OCI-M2 (cell line): ENCODE results near the gene ARHGAP45.

ENCODE experiments used
- DNase-seq: peaks from one replicate; lab custom pipeline; 2025; ENCODE audit not compliant: unreplicated experiment; lab: John Stamatoyannopoulos, UW

Gene ARHGAP45

DNA sequence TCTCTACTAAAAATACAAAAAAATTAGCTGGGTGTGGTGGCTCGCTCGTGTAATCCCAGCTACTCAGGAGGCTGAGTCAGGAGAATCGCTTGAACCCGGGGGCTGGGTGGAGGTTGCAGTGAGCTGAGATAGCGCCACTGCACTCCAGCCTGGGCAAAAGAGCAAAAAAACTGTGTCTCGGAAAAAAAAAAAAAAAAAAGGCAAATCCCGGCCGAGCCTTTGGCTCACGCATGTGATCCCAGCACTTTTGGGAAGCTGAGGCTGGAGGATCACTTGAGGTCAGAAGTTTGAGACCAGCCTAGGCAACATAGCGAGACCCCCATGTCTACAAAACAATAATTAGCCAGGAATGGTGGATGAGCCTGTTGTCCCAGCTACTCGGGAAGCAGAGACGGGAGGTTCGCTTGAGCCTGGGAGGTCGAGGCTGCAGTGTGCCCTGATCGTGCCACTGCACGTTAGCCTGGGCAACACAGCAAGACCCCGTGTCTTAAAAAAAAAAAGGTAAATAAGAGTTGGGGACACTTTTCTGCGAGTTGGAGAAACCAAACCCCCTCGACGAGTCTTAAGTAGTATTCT lies 36.3 kb downstream of the ARHGAP45 start:
- no peak for DNase-seq

DNA sequence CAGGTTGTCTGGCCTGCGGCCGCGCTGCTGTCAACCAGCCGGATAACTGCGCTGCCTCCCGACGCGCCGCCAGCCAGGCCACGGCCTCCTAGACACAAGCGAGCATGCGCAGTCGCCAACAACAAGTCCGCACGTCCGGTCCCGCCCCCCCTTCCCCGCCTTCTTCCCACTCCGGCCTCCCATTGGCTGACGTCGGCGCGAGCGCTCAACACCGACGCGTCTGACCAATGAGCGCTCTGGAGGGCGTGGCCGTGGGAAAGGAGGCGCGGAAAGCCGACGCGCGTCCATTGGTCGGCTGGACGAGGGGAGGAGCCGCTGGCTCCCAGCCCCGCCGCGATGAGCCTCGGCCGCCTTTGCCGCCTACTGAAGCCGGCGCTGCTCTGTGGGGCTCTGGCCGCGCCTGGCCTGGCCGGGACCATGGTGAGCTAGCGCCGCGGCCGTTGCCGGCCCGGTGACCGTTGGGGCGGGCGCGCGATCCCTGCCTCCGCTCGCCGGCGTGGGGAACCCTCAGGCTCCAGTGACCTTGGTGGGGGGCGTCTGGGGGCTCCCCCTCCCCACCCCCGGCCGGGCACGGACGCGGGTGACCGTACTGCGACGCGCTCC lies 36.8 kb downstream of the ARHGAP45 start, which contains the start of gene GPX4:
Gene GPX4, plus strand, starts transcription at position 287 of the 603 bp plus-strand sequence. Its CDS starts 50 bp downstream, at position 337.
- DNase-seq, result peak; percentile 87

DNA sequence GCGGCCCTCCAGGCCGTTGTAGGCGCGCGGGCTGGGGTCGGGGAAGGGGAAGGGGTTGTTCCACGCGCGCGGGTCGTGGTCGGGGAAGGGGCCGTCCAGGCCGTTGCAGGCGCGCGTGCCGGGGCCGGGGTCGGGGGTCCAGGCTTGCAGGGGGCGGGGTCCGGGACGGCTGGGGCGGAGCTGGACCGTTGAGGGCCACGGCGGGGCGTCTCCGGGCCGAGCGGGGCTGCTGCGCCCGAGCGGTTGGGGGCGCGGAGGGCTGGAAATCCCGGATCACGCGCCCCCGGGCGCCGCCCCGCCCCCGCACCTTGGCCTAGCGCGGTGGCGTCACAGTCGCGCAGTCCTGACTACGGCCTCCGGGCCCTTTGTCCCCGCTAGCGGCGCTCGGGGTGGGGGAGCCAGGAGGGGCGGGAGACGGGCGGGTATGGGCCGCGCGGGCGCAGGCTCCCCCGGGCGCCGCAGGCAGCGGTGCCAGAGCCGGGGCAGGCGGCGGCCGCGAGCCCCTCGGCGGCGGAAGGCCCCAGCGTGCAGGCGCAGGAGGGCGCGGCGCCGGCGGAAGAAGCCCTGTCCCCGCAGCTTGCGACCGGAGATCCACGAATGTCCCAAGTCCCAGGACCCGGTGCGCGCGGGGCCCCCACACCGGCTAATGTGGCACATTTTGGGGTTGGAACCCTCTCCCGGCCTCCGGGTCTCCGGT lies 37.5 kb downstream of the ARHGAP45 start:
- no peak for DNase-seq

DNA sequence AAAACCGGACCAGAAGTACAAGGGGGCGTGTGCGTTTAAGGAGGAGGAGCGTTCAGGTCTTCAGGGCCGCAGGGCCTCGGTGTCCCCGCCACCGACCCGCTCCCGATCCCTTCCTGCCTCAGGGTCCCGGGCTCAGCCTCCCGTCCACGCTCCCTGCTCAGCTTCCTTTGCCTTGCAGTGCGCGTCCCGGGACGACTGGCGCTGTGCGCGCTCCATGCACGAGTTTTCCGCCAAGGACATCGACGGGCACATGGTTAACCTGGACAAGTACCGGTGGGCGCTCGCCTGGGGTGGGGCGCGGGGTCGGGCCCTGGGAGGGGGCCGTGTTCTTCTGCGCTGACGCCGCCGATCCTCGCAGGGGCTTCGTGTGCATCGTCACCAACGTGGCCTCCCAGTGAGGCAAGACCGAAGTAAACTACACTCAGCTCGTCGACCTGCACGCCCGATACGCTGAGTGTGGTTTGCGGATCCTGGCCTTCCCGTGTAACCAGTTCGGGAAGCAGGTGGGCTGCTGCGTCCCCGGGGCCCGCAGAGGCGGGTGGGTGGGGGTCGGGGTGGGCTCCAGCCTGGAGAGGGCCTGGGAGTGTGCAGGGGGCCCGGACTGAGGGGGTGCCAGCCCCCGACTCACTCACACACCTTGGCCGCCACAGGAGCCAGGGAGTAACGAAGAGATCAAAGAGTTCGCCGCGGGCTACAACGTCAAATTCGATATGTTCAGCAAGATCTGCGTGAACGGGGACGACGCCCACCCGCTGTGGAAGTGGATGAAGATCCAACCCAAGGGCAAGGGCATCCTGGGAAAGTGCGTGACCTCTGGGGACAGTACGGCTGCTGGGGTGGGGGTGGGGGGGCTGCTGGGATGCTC lies 38.3 kb downstream of the ARHGAP45 start:
- DNase-seq, result no peak

DNA sequence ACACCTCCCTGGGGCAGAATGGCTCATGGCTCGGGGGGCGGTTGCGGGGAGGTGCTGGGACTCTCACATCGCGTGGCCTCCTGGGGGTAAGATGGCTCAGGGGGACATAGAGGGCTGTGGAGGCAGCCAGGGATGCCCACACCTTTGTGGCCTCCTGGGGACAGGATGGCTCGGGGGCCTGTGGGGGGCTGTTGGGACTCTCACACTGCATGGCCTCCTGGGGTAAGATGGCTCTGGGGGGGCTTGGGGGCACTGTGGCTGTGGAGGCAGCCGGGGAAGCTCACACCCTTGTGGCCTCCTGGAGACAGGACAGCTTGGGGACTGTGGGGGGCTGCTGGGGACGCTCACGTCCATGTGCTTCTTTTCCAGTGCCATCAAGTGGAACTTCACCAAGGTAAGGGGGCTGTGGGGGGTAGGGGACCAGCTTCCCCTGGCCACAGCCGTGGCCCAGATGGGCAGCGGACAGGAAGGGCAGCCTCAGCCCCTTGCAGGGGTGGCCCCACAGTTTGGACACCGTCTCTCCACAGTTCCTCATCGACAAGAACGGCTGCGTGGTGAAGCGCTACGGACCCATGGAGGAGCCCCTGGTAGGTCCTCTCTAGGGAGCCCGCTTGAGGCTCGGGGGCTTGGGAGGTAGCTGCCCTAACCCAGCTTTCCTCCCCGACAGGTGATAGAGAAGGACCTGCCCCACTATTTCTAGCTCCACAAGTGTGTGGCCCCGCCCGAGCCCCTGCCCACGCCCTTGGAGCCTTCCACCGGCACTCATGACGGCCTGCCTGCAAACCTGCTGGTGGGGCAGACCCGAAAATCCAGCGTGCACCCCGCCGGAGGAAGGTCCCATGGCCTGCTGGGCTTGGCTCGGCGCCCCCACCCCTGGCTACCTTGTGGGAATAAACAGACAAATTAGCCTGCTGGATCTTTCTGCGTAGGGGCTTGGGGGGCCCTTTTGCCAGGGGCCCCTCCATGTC lies 39.2 kb downstream of the ARHGAP45 start:
- no peak for DNase-seq

DNA sequence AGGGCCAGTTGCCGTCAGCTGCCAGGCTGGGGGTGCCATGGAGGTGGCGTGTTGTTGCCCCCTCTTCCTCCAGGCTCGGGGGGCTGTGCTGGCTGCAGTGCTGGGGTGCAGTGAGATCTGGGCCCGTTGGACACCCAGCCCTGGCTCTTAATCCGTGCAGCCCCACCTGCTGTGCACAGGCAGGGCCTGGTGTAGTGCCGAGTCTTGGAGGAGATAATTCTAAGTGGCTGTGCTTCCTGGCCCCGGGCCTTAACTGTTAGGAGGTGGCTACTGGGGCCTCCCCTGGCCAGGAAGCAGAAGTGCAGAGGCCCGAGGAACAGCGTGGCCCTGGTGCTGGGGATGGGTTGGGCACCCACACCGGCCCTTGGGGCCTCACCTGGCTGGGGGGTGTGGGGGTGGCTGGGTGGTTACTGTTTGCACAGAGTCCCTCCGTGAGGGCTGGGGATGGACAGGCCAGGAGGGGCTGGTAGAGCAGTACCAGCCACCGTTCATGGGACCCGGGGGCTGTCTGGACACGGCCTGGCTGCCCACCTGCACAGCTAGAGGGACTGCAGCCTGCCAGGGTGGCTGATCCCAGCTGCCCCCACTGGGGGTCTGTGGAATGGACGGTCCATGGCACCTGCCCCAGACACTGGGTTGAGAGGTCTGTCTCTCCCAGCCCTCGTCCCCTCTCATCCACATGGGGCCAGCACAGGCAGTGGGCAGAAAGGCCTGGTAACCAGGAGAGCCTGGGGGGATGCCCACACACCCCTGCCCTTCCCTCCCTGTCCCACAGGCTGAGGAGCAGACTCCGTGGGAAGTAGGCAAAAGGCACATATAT lies 40.1 kb downstream of the ARHGAP45 start:
- DNase-seq, result no peak

DNA sequence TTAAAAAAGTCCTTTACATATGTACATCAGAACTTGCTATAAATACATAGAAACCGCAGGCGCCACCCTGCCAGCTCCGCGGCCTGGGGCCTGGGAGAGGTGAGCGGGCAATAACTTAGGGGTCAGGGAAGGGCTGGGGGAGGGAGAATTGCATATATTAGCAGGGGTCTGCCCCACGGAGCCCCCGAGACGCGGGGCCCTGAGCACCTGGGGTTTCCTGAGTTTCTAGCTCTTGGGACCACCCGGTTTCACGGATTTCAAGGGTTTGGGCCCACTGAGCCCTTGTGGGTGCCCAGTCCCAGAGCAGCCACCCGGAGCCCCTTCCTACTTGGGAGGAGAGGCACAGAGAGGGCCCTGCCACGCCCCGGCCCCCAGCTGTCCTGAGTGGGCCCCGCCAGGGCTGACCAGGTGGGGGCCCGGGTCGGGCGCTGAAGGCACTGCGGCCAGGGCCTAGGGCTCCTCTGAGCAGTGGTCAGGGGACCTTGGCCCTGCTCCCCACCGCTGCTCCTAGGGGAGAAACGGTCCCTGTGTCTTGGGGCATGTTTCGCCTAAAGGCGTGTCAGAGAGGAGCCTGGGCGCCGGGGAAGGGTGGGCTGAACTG lies 40.8 kb downstream of the ARHGAP45 start:
- DNase-seq, result no peak

DNA sequence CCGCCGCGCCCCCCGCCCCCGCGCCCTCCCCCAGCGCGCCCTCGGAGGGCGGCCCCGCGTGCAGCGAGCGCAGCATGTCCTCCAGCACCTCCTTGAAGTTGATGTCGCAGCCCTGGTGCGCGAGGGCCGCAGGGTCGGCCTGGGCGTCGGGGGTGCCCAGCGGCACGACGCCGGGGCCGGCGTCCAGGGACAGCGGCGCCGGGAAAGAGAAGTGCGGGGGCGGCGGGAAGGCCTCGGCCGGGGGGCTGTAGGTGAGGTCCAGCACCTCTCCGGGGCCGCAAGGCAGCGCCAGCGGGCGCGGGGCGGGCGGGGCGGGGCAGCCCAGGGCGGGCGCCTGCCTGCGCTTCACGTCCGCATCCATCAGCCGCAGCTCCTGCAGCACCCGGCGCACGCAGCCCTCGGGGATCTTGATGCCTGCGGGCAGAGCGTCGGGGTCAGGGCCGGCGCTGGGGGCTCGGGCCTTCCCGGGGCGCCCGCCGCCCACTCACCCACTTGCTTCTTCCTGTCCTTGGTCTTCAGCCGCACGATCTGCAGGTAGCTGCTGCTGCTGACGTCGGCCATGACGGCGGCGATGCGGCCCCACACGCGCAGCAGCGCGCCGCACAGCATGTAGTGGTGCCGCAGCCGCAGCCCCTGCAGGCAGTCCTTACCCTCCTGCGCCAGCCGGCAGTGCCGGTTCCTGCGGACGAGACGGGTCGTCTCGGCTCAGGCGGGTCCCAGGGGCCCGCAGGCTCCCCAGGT lies 41.5 kb downstream of the ARHGAP45 start:
- DNase-seq, result no peak

DNA sequence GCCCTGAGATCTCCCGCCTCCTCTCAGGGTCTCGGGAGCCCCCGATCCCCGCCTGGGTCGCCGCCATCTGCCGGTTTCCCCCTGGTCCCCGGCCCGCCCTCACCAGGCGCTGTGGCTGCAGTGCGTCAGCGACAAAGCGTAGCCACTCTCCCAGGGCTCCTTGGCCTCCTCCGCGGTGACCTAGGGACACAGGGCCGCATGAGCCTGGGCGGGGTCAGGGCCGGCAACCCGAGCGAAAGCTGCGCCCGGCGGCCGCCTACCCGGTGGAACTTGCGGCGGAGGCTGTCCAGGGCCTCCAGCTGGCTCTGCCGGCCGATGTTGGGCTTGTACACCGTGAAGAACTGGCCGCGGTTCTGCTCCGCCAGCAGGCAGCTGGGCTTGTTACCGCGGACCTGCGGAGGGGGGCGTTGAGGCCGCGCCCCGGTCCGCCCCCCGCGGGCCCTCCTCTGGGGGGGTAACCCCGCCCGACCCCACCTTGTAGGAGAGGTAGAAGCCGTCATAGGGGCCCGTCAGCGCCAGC lies 42.1 kb downstream of the ARHGAP45 start:
- DNase-seq, result no peak

DNA sequence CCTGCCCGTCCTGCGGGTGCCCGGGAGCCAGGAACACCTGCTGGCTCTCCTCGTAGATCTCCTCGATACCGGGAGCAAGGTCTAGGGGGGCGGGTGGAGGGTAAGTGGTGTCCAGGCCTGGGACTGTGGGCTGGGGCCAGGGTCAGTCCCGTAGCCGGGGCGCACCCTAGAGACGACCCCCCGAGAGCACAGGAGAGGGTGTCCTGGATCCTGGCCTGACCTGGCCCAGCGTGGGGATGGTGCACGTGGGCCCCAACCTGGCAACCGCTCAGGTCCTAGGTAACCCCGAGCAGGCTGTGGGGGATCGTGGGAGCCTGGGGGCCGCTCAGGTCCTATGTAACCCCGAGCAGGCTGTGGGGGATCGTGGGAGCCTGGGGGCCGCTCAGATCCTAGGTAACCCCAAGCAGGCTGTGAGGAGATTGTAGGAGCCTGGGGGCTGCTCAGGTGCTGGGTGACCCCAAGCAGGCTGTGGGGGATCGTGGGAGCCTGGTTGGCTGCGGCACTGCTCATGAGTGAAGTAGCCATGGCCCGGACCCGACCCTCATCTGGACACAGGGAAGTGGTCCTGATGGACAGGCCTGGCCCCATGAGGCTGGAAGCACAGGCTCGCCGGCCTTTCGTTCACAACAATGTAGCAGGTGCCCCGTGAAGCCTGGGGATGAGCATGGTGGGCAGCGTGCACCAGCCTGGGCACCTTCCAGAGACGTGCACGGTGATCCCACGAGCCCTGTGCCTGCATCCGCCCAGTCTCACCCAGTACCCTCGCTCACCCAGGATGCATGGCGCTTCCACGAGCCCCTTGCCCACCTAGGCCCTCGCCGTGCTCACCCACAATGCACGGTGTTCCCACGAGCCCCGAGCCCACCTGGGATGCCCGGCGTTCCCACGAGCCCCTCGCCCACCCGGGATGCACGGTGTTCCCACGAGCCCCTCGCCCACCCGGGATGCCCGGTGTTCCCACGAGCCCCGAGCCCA lies 43.0 kb downstream of the ARHGAP45 start:
- no peak for DNase-seq

DNA sequence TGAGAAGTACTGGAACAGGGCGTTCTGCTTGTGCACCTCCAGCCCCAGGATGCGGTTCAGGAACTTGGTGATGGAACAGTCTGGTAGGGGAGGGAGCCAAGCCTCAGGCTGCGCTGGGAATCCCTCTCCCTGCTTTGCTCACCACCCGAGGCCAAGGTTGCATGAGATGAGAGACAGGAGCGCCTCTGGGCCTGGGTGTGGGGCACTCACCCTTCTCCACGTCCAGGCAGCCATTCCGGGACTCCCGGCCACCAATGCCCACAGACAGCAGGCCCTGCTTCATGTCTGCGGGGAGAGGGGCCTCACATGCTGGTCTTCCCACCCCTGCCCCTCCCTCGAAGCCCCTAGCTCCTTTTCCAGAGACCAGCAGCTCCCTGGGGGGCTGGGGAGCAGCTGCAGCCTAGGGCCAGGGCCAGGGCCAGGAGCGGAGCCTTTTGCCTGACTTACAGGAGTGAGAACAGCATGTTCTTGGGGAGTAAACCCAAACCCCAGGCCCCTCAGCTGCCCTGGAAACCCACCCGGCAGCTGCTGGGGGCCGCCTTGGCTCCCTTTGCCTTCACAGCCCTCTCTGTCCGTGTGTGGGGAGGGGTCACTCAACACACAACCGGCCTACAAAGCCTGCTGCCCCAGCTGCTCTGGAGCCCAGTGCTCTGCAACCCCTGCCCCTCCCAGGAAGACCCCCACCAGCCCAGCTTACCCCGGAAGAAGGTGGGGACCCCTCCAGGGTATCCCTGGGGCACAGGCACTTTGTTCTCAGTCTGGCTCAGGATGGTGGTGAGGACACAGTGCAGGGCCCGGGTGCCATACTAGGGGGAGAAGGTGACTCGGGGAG lies 44.1 kb downstream of the ARHGAP45 start:
- no peak for DNase-seq

DNA sequence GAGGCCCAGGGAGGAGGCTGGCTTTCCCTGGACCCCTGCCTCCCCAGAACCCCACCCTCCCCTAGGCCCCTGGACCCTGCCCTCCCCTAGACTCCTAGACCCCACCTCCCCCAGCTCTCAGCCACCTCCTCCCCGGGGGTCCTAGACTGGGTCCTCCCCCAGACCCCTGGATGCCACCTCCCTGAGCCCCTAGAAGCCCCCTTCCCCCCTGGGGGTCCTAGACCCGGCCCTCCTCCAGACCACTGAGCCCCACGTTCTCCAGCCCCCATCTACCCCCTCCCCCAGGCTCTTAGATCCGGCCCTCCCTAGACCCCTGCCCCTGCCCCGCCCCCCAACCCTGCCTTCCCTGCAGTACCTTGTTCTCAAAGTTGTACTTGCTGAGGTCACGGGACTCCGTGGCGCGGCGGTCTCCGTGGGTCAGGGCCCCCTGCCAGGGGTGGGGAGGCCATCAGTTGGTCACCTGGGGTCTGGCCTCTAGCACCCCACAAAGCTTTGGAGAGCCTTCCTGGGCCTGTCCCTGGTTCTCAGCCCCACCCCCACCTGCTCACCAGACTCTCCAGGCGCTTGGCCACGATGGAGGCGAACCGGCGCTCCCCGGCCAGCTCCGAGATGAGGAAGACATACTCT lies 44.8 kb downstream of the ARHGAP45 start:
- no peak for DNase-seq

DNA sequence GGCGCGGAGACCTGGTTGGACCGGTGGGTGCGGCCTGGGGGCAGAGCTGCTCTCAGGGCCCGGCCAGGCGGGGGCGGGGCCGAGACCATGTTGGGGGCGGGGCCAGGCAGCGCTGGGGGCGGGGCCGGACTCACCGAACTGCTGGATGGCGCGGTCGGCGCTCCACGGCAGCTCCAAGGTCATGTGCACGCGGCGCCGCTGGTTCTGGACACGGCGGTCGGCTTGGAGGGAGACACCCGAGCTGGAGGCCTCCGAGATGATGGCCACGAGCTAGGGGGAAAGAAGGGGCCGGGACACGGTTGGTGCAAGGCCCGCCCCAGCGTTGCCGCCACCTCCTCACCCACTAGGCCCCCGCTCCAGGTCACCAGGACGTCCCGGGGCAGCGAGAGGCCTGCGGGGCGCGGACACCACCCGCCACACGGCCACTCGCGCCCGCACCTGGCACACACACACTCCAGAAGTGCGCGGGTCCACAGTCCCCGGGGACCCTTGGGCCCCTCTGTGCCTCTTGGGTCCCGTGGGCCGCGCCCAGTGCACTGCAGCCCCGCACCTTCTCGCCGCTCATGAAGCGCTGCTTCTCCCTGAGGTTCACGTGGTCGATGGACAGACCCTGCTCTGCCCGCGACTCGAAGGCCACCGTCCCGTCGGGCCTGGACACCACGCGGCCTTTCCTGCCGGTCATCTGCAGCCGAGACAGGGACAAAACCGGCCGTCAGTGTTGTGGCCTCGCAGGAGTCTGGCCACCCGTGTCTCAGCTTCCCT lies 45.5 kb downstream of the ARHGAP45 start:
- DNase-seq, result no peak

DNA sequence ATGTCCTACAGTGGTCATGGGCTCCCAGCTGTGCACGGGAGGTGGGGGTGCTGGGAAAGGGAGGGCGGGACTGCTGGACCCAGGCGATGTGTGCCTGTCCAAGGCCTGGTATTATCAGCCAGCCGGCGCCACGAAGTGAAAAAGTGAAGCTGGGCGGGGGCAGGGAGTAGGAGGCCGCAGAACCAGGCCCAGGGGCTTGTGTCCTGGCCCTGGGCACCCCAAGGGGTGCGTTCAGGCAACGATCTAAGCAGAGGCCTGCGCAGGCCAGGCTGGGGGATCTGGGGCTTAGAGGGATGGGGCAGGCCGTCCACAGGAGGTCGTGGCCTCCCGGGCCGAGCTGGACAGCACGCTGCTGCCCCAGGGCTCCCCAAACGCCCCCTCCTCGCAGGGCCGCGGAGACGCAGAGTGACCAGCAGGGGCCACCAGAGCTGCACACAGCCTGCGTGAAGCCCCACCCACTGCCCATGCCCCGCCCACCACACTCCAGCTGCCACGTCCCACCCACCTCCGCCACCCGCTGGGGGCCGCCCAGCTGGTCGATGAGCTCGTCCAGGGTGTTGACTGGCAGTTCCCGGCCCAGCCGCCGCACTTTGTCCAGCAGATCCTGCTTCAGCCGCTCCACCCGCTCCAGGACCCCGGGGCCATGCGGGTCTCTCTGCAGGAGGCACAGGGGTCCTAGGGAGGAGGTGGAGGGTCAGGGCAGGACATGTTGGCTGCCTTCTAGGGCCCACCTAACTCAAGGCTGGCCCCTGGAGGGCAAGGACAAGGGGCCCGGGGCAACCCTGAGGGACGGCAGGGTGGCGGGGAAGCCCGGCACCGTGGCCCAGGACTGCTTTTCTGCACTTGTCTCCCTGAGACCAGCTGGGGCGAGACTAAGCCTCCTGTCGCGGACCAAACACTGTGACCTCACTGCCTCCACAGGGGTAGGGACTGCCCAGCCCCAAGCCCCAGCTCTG lies 46.3 kb downstream of the ARHGAP45 start:
- DNase-seq, result no peak
